Skeletal muscle cell (primary cell): ENCODE data around the gene ABCG1.
"Not testable (repeated sequence)": the region's sequence is repeated elsewhere in the genome, so short reads cannot be mapped to it uniquely, and the experiment has no call there.

Source experiments
- DNase-seq: peaks from one replicate; pipeline ENCODE4 v3.0.0-alpha.2; 2010; ENCODE audit warnings: low read depth
- H3K4me3 ChIP-seq: 2 replicates; pipeline ENCODE4 v1.5.1; 2011; ENCODE audit warnings: low read depth, mild to moderate bottlenecking, control low read depth, low read length, moderate library complexity

ABCG1 gene

GRCh38 chr21:42218836-42219605 is at the start of gene ABCG1:
ABCG1 (plus strand) TSS chr21:42219140; CDS start chr21:42219263, 123 bp downstream.
- H3K4me3 ChIP-seq, result peak within 1 kb of the TSS; percentile 29
- DNase-seq, result no peak

GRCh38 chr21:42169758-42170157 is 49.2 kb upstream of the ABCG1 start:
- H3K4me3 ChIP-seq, result no peak overlapping the region
- no peak for DNase-seq

GRCh38 chr21:42171091-42172053 is 47.6 kb upstream of the ABCG1 start:
- H3K4me3 ChIP-seq, result no peak overlapping the region
- DNase-seq, result no peak

GRCh38 chr21:42172596-42173483 is 46.1 kb upstream of the ABCG1 start:
- no peak overlapping the region for H3K4me3 ChIP-seq
- DNase-seq, result no peak

- no peak for DNase-seq
- H3K4me3 ChIP-seq, result no peak overlapping the region
These were observed 44.8 kb upstream of the ABCG1 start for GRCh38 chr21:42174173-42174572.

GRCh38 chr21:42175110-42175710 is 43.7 kb upstream of the ABCG1 start:
- no peak overlapping the region for H3K4me3 ChIP-seq
- no peak for DNase-seq

GRCh38 chr21:42176859-42177258 is 42.1 kb upstream of the ABCG1 start:
- H3K4me3 ChIP-seq, result no peak overlapping the region
- no peak for DNase-seq

GRCh38 chr21:42179316-42179715 is 39.6 kb upstream of the ABCG1 start:
- H3K4me3 ChIP-seq, result no peak overlapping the region
- no peak for DNase-seq

GRCh38 chr21:42180001-42180400 is 38.9 kb upstream of the ABCG1 start:
- DNase-seq, H3K4me3 ChIP-seq: not testable (repeated sequence)

GRCh38 chr21:42182713-42183371 is 36.1 kb upstream of the ABCG1 start:
- no peak for DNase-seq
- H3K4me3 ChIP-seq, result no peak overlapping the region

- H3K4me3 ChIP-seq, result no peak overlapping the region
- no peak for DNase-seq
These were observed 35.3 kb upstream of the ABCG1 start for GRCh38 chr21:42183374-42184266.

- DNase-seq, result no peak
- no peak overlapping the region for H3K4me3 ChIP-seq
These were observed 32.3 kb upstream of the ABCG1 start for GRCh38 chr21:42186591-42186990.

GRCh38 chr21:42187976-42188653 is 30.8 kb upstream of the ABCG1 start:
- H3K4me3 ChIP-seq, result no peak overlapping the region
- no peak for DNase-seq

GRCh38 chr21:42188663-42189062 is 30.3 kb upstream of the ABCG1 start:
- no peak overlapping the region for H3K4me3 ChIP-seq

GRCh38 chr21:42189431-42189830 is 29.5 kb upstream of the ABCG1 start:
- DNase-seq, result no peak
- H3K4me3 ChIP-seq, result no peak overlapping the region

More at GRCh38 chr21:42188663-42189062, 30.3 kb upstream of the ABCG1 start:
- no peak for DNase-seq

GRCh38 chr21:42189860-42190485 is 29.0 kb upstream of the ABCG1 start:
- H3K4me3 ChIP-seq, result no peak overlapping the region
- no peak for DNase-seq

- no peak for DNase-seq
- H3K4me3 ChIP-seq, result no peak overlapping the region
These were observed 28.5 kb upstream of the ABCG1 start for GRCh38 chr21:42190486-42190863.
